CD14-positive monocyte (primary cell): Measurements from ENCODE around the gene EBNA1BP2. TPM values are rescaled to one million over a fixed set of nuclear protein-coding genes. Genes with fewer than 3 reads are reported as not detected.

Experiments
- DNase-seq, 3 donors: peaks; one replicate each; pipeline ENCODE4 v3.0.0-alpha.2; 2011 to 2022
- H2AFZ ChIP-seq: 2 replicates; pipeline ENCODE4 v1.6.0; 2012; ENCODE audit warnings: mild to moderate bottlenecking, low read depth, low read length, inconsistent platforms; ENCODE audit not compliant: insufficient read depth, poor library complexity, severe bottlenecking
- H3K27ac ChIP-seq, 2 donors: 1 replicate in 1 of 2; 2 replicates in 1 of 2; pipeline ENCODE4 v1.5.1; 2012 to 2013; ENCODE audit warnings: low read length in 2 of 2, control low read depth in 1 of 2, inconsistent platforms in 1 of 2, low read depth in 1 of 2, mild to moderate bottlenecking in 1 of 2
- H3K27me3 ChIP-seq, 2 donors: one replicate each; pipeline versions ENCODE4 v1.6.0 to v1.6.1; 2011 to 2013; ENCODE audit warnings: low read length in 2 of 2; ENCODE audit not compliant: control insufficient read depth in 2 of 2, insufficient read depth in 2 of 2
- H3K36me3 ChIP-seq, 2 donors: replicated peaks in 1 of 2; 1 replicate in 1 of 2; 2 replicates in 1 of 2; pipeline versions ENCODE4 v1.5.1 to v1.6.1; 2012 to 2013; ENCODE audit warnings: low read length in 2 of 2, control low read depth in 1 of 2, inconsistent platforms in 1 of 2, mild to moderate bottlenecking in 1 of 2; ENCODE audit not compliant: insufficient read depth in 2 of 2, control insufficient read depth in 1 of 2
- H3K4me1 ChIP-seq, 2 donors: 1 replicate in 1 of 2; 2 replicates in 1 of 2; pipeline versions ENCODE4 v1.5.1 to v1.6.1; 2012 to 2013; ENCODE audit warnings: low read length in 2 of 2, control low read depth in 1 of 2, inconsistent platforms in 1 of 2, mild to moderate bottlenecking in 1 of 2, moderate library complexity in 1 of 2; ENCODE audit not compliant: insufficient read depth in 2 of 2, control insufficient read depth in 1 of 2
- H3K4me2 ChIP-seq: replicated peaks from 2 replicates; pipeline ENCODE3; 2012; ENCODE audit warnings: low read length, moderate library complexity, mild to moderate bottlenecking; ENCODE audit not compliant: poor library complexity, severe bottlenecking; ENCODE audit errors: extremely low read depth
- H3K4me3 ChIP-seq, 3 experiments: fragments of 200-600 bp in 1 of 3; sonication (generic) in 1 of 3; replicated peaks in 1 of 3; 1 replicate in 2 of 3; 2 replicates in 1 of 3; pipeline ENCODE4 v1.5.1; 2011 to 2013; ENCODE audit warnings: low read length in 3 of 3, mild to moderate bottlenecking in 3 of 3, control low read depth in 2 of 3, low read depth in 2 of 3, inconsistent platforms in 1 of 3, moderate library complexity in 1 of 3
- H3K79me2 ChIP-seq: 2 replicates; pipeline ENCODE4 v1.6.0; 2012; ENCODE audit warnings: mild to moderate bottlenecking, control low read depth, inconsistent platforms, low read length, moderate library complexity; ENCODE audit not compliant: insufficient read depth
- H3K9ac ChIP-seq: 2 replicates; pipeline ENCODE4 v1.6.0; 2017; ENCODE audit warnings: low read length, mild to moderate bottlenecking; ENCODE audit not compliant: insufficient read depth, poor library complexity, severe bottlenecking
- H3K9me3 ChIP-seq, 2 donors: replicated peaks in 1 of 2; 1 replicate in 1 of 2; 2 replicates in 1 of 2; pipeline versions ENCODE4 v1.5.1 to v1.6.1; 2012 to 2013; ENCODE audit warnings: low read length in 2 of 2, control low read depth in 1 of 2; ENCODE audit not compliant: control insufficient read depth in 1 of 2, insufficient read depth in 1 of 2
- H4K20me1 ChIP-seq: 2 replicates; pipeline ENCODE4 v1.6.0; 2012; ENCODE audit warnings: mild to moderate bottlenecking, low read length, control low read depth, moderate library complexity; ENCODE audit not compliant: insufficient read depth
- H3K27ac Mint-ChIP-seq, 7 donors: one replicate each; pipeline ENCODE4 v1.8.0; 2020; ENCODE audit warnings: mild to moderate bottlenecking in 7 of 7, mixed read lengths in 7 of 7, moderate library complexity in 6 of 7, inconsistent platforms in 2 of 7
- H3K27me3 Mint-ChIP-seq, 3 donors: one replicate each; pipeline ENCODE4 v1.8.0; 2021 to 2022; ENCODE audit warnings: low read depth in 3 of 3, mild to moderate bottlenecking in 3 of 3, mixed read lengths in 3 of 3, moderate library complexity in 3 of 3, inconsistent platforms in 1 of 3
- H3K36me3 Mint-ChIP-seq, 2 donors: one replicate each; pipeline ENCODE4 v1.8.0; 2020; ENCODE audit warnings: mixed read lengths in 2 of 2, inconsistent platforms in 1 of 2, mild to moderate bottlenecking in 1 of 2
- H3K4me1 Mint-ChIP-seq: one replicate; pipeline ENCODE4 v1.8.0; 2020; ENCODE audit warnings: mild to moderate bottlenecking, mixed read lengths
- H3K4me3 Mint-ChIP-seq, 2 donors: one replicate each; pipeline ENCODE4 v1.8.0; 2020; ENCODE audit warnings: mild to moderate bottlenecking in 2 of 2, mixed read lengths in 2 of 2, moderate library complexity in 1 of 2
- H3K9me3 Mint-ChIP-seq, 7 donors: one replicate each; pipeline ENCODE4 v1.8.0; 2020 to 2022; ENCODE audit warnings: mixed read lengths in 7 of 7, mild to moderate bottlenecking in 6 of 7, moderate library complexity in 6 of 7, inconsistent platforms in 2 of 7
- CTCF ChIP-seq: fragments of 200-600 bp; IDR thresholded peaks from one replicate; pipeline ENCODE4 v1.8.0; 2022; ENCODE audit warnings: antibody characterized with exemption, mild to moderate bottlenecking
- WGBS: methylation state at CpG from one replicate; pipeline ENCODE4 v1.1.5; 2013; ENCODE audit warnings: missing lambda C conversion rate; ENCODE audit not compliant: insufficient coverage; 5-methylcytosine and 5-hydroxymethylcytosine counted together
- intact Hi-C, 2 donors: fragments of 100-400 bp; cut with micrococcal nuclease; formaldehyde crosslinking; loops; one replicate each; pipeline versions ENCODE4 v1.15.0 to v1.15.1; 2023
- polyA plus RNA-seq, 3 donors: library from polyadenylated mRNA; depleted of rRNA in 1 of 3; unstranded in 2 of 3; stranded (reverse) in 1 of 3; fragments of 300-500 nt in 2 of 3; fragments of >200 nt in 1 of 3; fragmentation: Illumina TruSeq in 2 of 3; gene quantifications; 1 replicate in 2 of 3; 2 replicates in 1 of 3; pipeline ENCODE4 v1.2.3, GENCODE V29; 2012 to 2021

EBNA1BP2 gene
- polyA plus RNA-seq, 3 donors, result 10.2 to 37.2 (median 30.9) TPM

GRCh38 chr1:43171312-43171875, 696 bp downstream of the EBNA1BP2 start:
- no peak for DNase-seq
- H4K20me1 ChIP-seq, result no peaks in the 10 kb centered on the region
- Mint-ChIP-seq H3K4me1 (peaks cover 17% of the 10 kb centered on the region), H3K27me3 (peaks cover 2 to 11% (median 7%) of the 10 kb centered on the region in 3 donors), H3K36me3 (peaks cover 36 to 43% of the 10 kb centered on the region in 2 donors), H3K4me3 (peak overlapping the region; percentile 94 to 96), H3K9me3 (peaks cover 0 to 3% (median 0%) of the 10 kb centered on the region in 7 donors), H3K27ac (peak overlapping the region in 5 of 7 donors; percentile 81 to 97 (median 96))
- H3K9me3 ChIP-seq, result no peaks in the 10 kb centered on the region
- H3K27me3 ChIP-seq, result peaks cover 0 to 17% of the 10 kb centered on the region in 2 donors
- H3K9ac ChIP-seq, result peak overlapping the region; percentile 70
- peaks cover 17% of the 10 kb centered on the region for H3K79me2 ChIP-seq
- H3K4me1 ChIP-seq, result peaks cover 9 to 16% of the 10 kb centered on the region in 2 donors
- H3K4me2 ChIP-seq, result peak overlapping the region; percentile 93
- H2AFZ ChIP-seq, result peak overlapping the region; percentile 96
- WGBS, result 22% methylated on average over 17 of the region's 17 CpGs
- peak overlapping the region; percentile 62 to 98 (median 80) for H3K4me3 ChIP-seq
- intact Hi-C loops, result loop anchor here in 1 of 2 donors (5.0 to 10.0 kb wide), 4 partner anchors 193 to 404 kb away; partner anchors contain the start of genes C1orf50, ELOVL1, P3H1 and ZNF691
- TF ChIP-seq CTCF, result no peak
- H3K27ac ChIP-seq, result peak overlapping the region in 1 of 2 donors; percentile 71
- peaks cover 35 to 45% of the 10 kb centered on the region in 2 donors for H3K36me3 ChIP-seq

- Histone ChIP-seq H3K27ac (no peak overlapping the region), H3K4me2 (no peak overlapping the region), H4K20me1 (no peaks in the 10 kb centered on the region), H3K36me3 (peaks cover 59 to 84% of the 10 kb centered on the region in 2 donors), H2AFZ (no peak overlapping the region), H3K9me3 (no peaks in the 10 kb centered on the region), H3K79me2 (peaks cover 4% of the 10 kb centered on the region), H3K9ac (no peak overlapping the region), H3K27me3 (no peaks in the 10 kb centered on the region), H3K4me1 (no peaks in the 10 kb centered on the region), H3K4me3 (no peak overlapping the region)
- Mint-ChIP-seq H3K36me3 (peaks cover 66 to 77% of the 10 kb centered on the region in 2 donors), H3K27me3 (no peaks in the 10 kb centered on the region), H3K27ac (peak overlapping the region in 1 of 7 donors; percentile 5), H3K4me1 (peaks cover under 1% of the 10 kb centered on the region), H3K9me3 (peaks cover 0 to 1% (median 0%) of the 10 kb centered on the region in 7 donors), H3K4me3 (no peak overlapping the region)
- intact Hi-C loops, result no loop called here
- no peak for TF ChIP-seq CTCF
- DNase-seq, result no peak
- WGBS, result 95% methylated on average over 5 of the region's 5 CpGs
These were observed 6.3 kb downstream of the EBNA1BP2 start for GRCh38 chr1:43165765-43166164.
